Testis (tissue), 2 donors: ENCODE data around the gene HINT2.

Experiments
- CTCF ChIP-seq, 3 experiments: fragments of 450-650 bp in 2 of 3; fragments of 200-600 bp in 1 of 3; sonication (generic) in 1 of 3; IDR thresholded peaks; one replicate each; pipeline ENCODE4 v1.5.1; 2016 to 2019; ENCODE audit warnings: antibody characterized with exemption in 3 of 3, mild to moderate bottlenecking in 2 of 3, moderate library complexity in 1 of 3
- POLR2A ChIP-seq: fragments of 450-650 bp; IDR thresholded peaks from one replicate; pipeline ENCODE4 v1.6.1; 2017; ENCODE audit warnings: antibody characterized with exemption, mild to moderate bottlenecking, moderate library complexity

DNA sequence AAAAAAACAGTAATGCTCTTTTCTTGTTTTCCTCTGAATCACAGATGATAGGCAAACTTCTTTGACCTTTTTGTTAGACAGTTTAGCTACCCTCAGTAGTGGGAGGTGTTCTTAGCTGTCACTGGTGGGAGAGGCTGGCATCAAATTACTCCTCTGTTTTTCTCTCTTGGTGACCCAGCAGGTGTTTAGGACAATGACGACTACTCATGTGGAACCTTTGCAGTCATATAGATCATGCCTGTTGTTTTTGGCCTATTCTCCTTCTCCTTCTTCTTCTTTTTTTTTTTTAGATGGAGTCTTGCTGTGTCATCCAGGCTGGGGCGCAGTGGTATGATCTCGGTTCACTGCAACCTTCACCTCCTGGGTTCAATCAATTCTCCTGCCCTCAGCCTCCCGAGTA lies 38.8 kb downstream of the HINT2 start:
- TF ChIP-seq CTCF (IDR thresholded peaks at IDR 0.05) (no peak), POLR2A (no peak)
